Endothelial cell of umbilical vein (primary cell): ENCODE data around the gene ANO7. TPM values are rescaled to one million over a fixed set of nuclear protein-coding genes. Genes with fewer than 3 reads are reported as not detected.
A peak's percentile ranks its signal among the peaks of the same experiment; 100 is the strongest.

ENCODE experiments used
- BruUV-seq: library from RNA; stranded (reverse); fragments of 400-500 nt; replicated peaks from 2 replicates; lab custom pipeline; 2021; lab: Mats Ljungman, UMichigan
- CTCF ChIA-PET: fragments of 300-600, 350-600 bp; sonication (Branson Sonifier 250); formaldehyde crosslinking; loops from one replicate; lab custom pipeline; 2021; ENCODE audit warnings: antibody characterized with exemption, inconsistent platforms; lab: Charles Lee
- POLR2A ChIA-PET: fragments of 300-600, 350-600 bp; sonication (Branson Sonifier 250); formaldehyde crosslinking; loops from one replicate; lab custom pipeline; 2021; ENCODE audit warnings: antibody characterized with exemption, inconsistent platforms; lab: Charles Lee
- DNase-seq: peaks from one replicate; pipeline ENCODE4 v3.0.0-alpha.2; 2011; ENCODE audit warnings: low read depth, low spot score
- FAIRE-seq: peaks from 2 replicates; lab custom pipeline; 2011; peaks lifted over from hg19 to GRCh38; lab: Jason Lieb, UNC
- H2AFZ ChIP-seq: 2 replicates; pipeline ENCODE4 v1.6.0; 2012; ENCODE audit warnings: low read depth, low read length, control low read depth, inconsistent platforms
- H3K27ac ChIP-seq: 2 replicates; pipeline ENCODE4 v1.5.1; 2011; ENCODE audit warnings: low read depth, mild to moderate bottlenecking, control low read depth, low read length, moderate library complexity; ENCODE audit not compliant: insufficient read depth
- H3K27me3 ChIP-seq, 2 experiments: 2 replicates each; pipeline versions ENCODE4 v1.6.0 to v1.6.1; 2011; ENCODE audit warnings: low read length in 2 of 2, mixed read lengths in 1 of 2; ENCODE audit not compliant: control insufficient read depth in 2 of 2, insufficient read depth in 2 of 2
- H3K36me3 ChIP-seq, 2 experiments: 2 replicates in 1 of 2; 3 replicates in 1 of 2; pipeline ENCODE4 v1.5.1; 2011; ENCODE audit warnings: low read length in 2 of 2, mild to moderate bottlenecking in 1 of 2, moderate library complexity in 1 of 2; ENCODE audit not compliant: control insufficient read depth in 2 of 2, insufficient read depth in 2 of 2; ENCODE audit errors: extremely low read depth in 1 of 2
- H3K4me1 ChIP-seq: 3 replicates; pipeline ENCODE4 v1.5.1; 2011; ENCODE audit warnings: mild to moderate bottlenecking, low read length; ENCODE audit not compliant: control insufficient read depth, insufficient read depth; ENCODE audit errors: extremely low read depth
- H3K4me2 ChIP-seq: 2 replicates; pipeline ENCODE4 v1.6.1; 2011; ENCODE audit warnings: low read length, control low read depth, mixed read lengths; ENCODE audit not compliant: insufficient read depth
- H3K4me3 ChIP-seq, 3 experiments: fragments of 200-600 bp in 1 of 3; sonication (generic), shearing (Covaris generic) in 1 of 3; replicated peaks in 1 of 3; 2 replicates each; pipeline ENCODE4 v1.5.1; 2011 to 2016; ENCODE audit warnings: control low read depth in 3 of 3, low read length in 3 of 3, mild to moderate bottlenecking in 2 of 3, inconsistent platforms in 1 of 3, low read depth in 1 of 3, moderate library complexity in 1 of 3; ENCODE audit not compliant: insufficient read depth in 1 of 3
- H3K79me2 ChIP-seq: 2 replicates; pipeline ENCODE4 v1.6.0; 2012; ENCODE audit warnings: low read length, inconsistent platforms; ENCODE audit not compliant: control insufficient read depth, insufficient read depth
- H3K9ac ChIP-seq: replicated peaks from 2 replicates; pipeline ENCODE3; 2011; ENCODE audit warnings: low read length, control low read depth; ENCODE audit not compliant: insufficient read depth; ENCODE audit errors: extremely low read depth
- H3K9me1 ChIP-seq: replicated peaks from 3 replicates; pipeline ENCODE4 v1.6.0; 2011; ENCODE audit warnings: mild to moderate bottlenecking, low read length; ENCODE audit not compliant: control insufficient read depth, insufficient read depth; ENCODE audit errors: extremely low read depth
- H3K9me3 ChIP-seq: replicated peaks from 2 replicates; pipeline ENCODE4 v1.5.1; 2012; ENCODE audit warnings: low read length, inconsistent platforms; ENCODE audit not compliant: control insufficient read depth, insufficient read depth
- H4K20me1 ChIP-seq: replicated peaks from 2 replicates; pipeline ENCODE3; 2011; ENCODE audit warnings: mild to moderate bottlenecking, low read length; ENCODE audit not compliant: control insufficient read depth, insufficient read depth; ENCODE audit errors: extremely low read depth
- CTCF ChIP-seq, 2 donors: IDR thresholded peaks; 1 replicate in 1 of 2; 2 replicates in 1 of 2; pipeline ENCODE4 v1.5.1; 2011; ENCODE audit warnings: low read length in 2 of 2, mild to moderate bottlenecking in 2 of 2, moderate library complexity in 2 of 2, control low read depth in 1 of 2, inconsistent platforms in 1 of 2, low read depth in 1 of 2; ENCODE audit not compliant: insufficient read depth in 1 of 2; ENCODE audit errors: extremely low read depth in 1 of 2
- MAX ChIP-seq: IDR thresholded peaks from 2 replicates; pipeline ENCODE4 v1.6.1; 2011; ENCODE audit not compliant: insufficient read depth, insufficient read length
- POLR2AphosphoS5 ChIP-seq: IDR thresholded peaks from 2 replicates; pipeline ENCODE4 v1.6.1; 2012; ENCODE audit warnings: low read depth, mild to moderate bottlenecking, control low read depth, low read length, moderate library complexity; ENCODE audit not compliant: insufficient read depth
- dilution Hi-C: fragments of 300-500 bp; cut with MboI; formaldehyde crosslinking; loops from one replicate; pipeline ENCODE4 v1.15.0; 2019; ENCODE audit warnings: low sequenced_read_pairs; ENCODE audit not compliant: extremely low pct_ligation_motif_present
- intact Hi-C: fragments of 100-400 bp; cut with micrococcal nuclease; formaldehyde crosslinking; loops from one replicate; pipeline ENCODE4 v1.10.0; 2022
- polyA plus RNA-seq, 4 experiments: library from polyadenylated mRNA; depleted of rRNA in 3 of 4; stranded (reverse) in 3 of 4; unstranded in 1 of 4; fragments of >200 nt; gene quantifications; 2 replicates each; pipeline versions ENCODE4 v1.2.1 to v1.2.3, GENCODE V29; 2011 to 2012; ENCODE audit warnings: missing spikeins in 1 of 4
- total RNA-seq: library from RNA; stranded (reverse); gene quantifications from 2 replicates; pipeline ENCODE4 v1.2.3, GENCODE V29; 2021

ANO7 gene
- total and polyA plus RNA-seq, 2 donors (not counting 3 experiments of a cell fraction or from before 2014, with no cell fraction given): 0.81 to 2.5 TPM

GRCh38 chr2:241148239-241148638, 40.2 kb upstream of the ANO7 start:
- intact Hi-C loops: loop anchor here (5.0 to 10.0 kb wide), 2 partner anchors 293 to 584 kb away; partner anchors contain the start of gene D2HGDH
- no peaks in the 10 kb centered on the region for H4K20me1 ChIP-seq
- H3K27me3 ChIP-seq: no peaks in the 10 kb centered on the region
- no peak overlapping the region for H3K27ac ChIP-seq
- FAIRE-seq (no peak), DNase-seq (no peak)
- no peaks in the 10 kb centered on the region for H3K9me1 ChIP-seq
- H3K79me2 ChIP-seq: peaks cover 13% of the 10 kb centered on the region
- peak overlapping the region; percentile 30 for H3K9ac ChIP-seq
- BruUV-seq: TSS peak; percentile 46
- H3K4me2 ChIP-seq: peak overlapping the region; percentile 54
- no peaks in the 10 kb centered on the region for H3K36me3 ChIP-seq
- H2AFZ ChIP-seq: peak overlapping the region; percentile 86
- no peaks in the 10 kb centered on the region for H3K9me3 ChIP-seq
- H3K4me1 ChIP-seq: peaks cover 15% of the 10 kb centered on the region
- TF ChIP-seq CTCF (IDR thresholded peaks at IDR 0.05; ENCODE audit: extremely low read depth in 1 of 2, insufficient read depth in 1 of 2, low read depth in 1 of 2, low read length in 2 of 2) (no peak), MAX (no peak), POLR2AphosphoS5 (no peak)
- ChIA-PET POLR2A (no interaction called here), CTCF (interaction anchor here (1.3 kb wide), 1 partner anchor 234 kb away, joined by 4 read pairs; no protein-coding TSS in a partner anchor)
- peak overlapping the region in 1 of 3 experiments; percentile 65 for H3K4me3 ChIP-seq
- dilution Hi-C loops: no loop called here
